GM19035 (cell line): ENCODE results near the gene RCOR1.
"Not testable (repeated sequence)": the region's sequence is repeated elsewhere in the genome, so short reads cannot be mapped to it uniquely, and the experiment has no call there.

Experiments used
- ATAC-seq: cut with Tn5 transposase; IDR thresholded peaks from one replicate; pipeline ENCODE4 v1.9.1; 2021; ENCODE audit not compliant: unreplicated experiment

RCOR1 gene

GRCh38 chr14:102625564-102626296 lies 33.3 kb downstream of the RCOR1 start:
- ATAC-seq, result no peak

GRCh38 chr14:102626530-102626929 lies 34.1 kb downstream of the RCOR1 start:
- no peak for ATAC-seq

- no peak for ATAC-seq
Measured at GRCh38 chr14:102629011-102629444, 36.6 kb downstream of the RCOR1 start.

- no peak for ATAC-seq
Measured at GRCh38 chr14:102629808-102630350, 37.4 kb downstream of the RCOR1 start.

GRCh38 chr14:102630405-102630804 lies 38.0 kb downstream of the RCOR1 start:
- ATAC-seq, result no peak

GRCh38 chr14:102630881-102631280 lies 38.4 kb downstream of the RCOR1 start:
- ATAC-seq, result no peak

GRCh38 chr14:102633906-102634595 lies 41.6 kb downstream of the RCOR1 start:
- ATAC-seq, result no peak

GRCh38 chr14:102639611-102640010 lies 47.2 kb downstream of the RCOR1 start:
- ATAC-seq, result not testable (repeated sequence)

- ATAC-seq, result no peak
Measured at GRCh38 chr14:102644523-102644922, 52.1 kb downstream of the RCOR1 start.

GRCh38 chr14:102645746-102646440 lies 53.4 kb downstream of the RCOR1 start:
- ATAC-seq, result no peak

- no peak for ATAC-seq
Measured at GRCh38 chr14:102646615-102647014, 54.2 kb downstream of the RCOR1 start.

GRCh38 chr14:102652194-102652593 lies 59.7 kb downstream of the RCOR1 start:
- no peak for ATAC-seq

GRCh38 chr14:102654298-102654697 lies 61.8 kb downstream of the RCOR1 start:
- no peak for ATAC-seq

- no peak for ATAC-seq
Measured at GRCh38 chr14:102655137-102655536, 62.7 kb downstream of the RCOR1 start.

GRCh38 chr14:102659797-102660196 lies 67.3 kb downstream of the RCOR1 start:
- no peak for ATAC-seq

- ATAC-seq, result no peak
Measured at GRCh38 chr14:102661614-102662013, 69.2 kb downstream of the RCOR1 start.

- no peak for ATAC-seq
Measured at GRCh38 chr14:102662636-102663430, 70.4 kb downstream of the RCOR1 start.

- ATAC-seq, result no peak
Measured at GRCh38 chr14:102663440-102663839, 71.0 kb downstream of the RCOR1 start.

GRCh38 chr14:102665621-102666020 lies 73.2 kb downstream of the RCOR1 start:
- no peak for ATAC-seq

- ATAC-seq, result no peak
Measured at GRCh38 chr14:102666635-102667034, 74.2 kb downstream of the RCOR1 start.

GRCh38 chr14:102667703-102668102 lies 75.3 kb downstream of the RCOR1 start:
- ATAC-seq, result no peak
